Bronchial epithelial cell (primary cell): Measurements from ENCODE around the gene MTA3. TPM values are rescaled to one million over a fixed set of nuclear protein-coding genes. Genes with fewer than 3 reads are reported as not detected.

Experiments
- DNase-seq: peaks from one replicate; pipeline ENCODE4 v3.0.0-alpha.2; 2010; ENCODE audit warnings: low read depth
- FAIRE-seq: peaks from 2 replicates; lab custom pipeline; 2011; peaks lifted over from hg19 to GRCh38; lab: Jason Lieb, UNC
- H3K27me3 ChIP-seq: 2 replicates; pipeline ENCODE4 v1.5.1; 2011; ENCODE audit warnings: low read length; ENCODE audit not compliant: control insufficient read depth, insufficient read depth
- H3K36me3 ChIP-seq: 2 replicates; pipeline ENCODE4 v1.5.1; 2011; ENCODE audit warnings: low read length; ENCODE audit not compliant: control insufficient read depth, insufficient read depth
- H3K4me3 ChIP-seq: 2 replicates; pipeline ENCODE4 v1.5.1; 2011; ENCODE audit warnings: mild to moderate bottlenecking, low read depth, low read length, control low read depth
- total RNA-seq: library from RNA; depleted of rRNA; stranded (reverse); fragments of >200 nt; gene quantifications from 2 replicates; pipeline ENCODE4 v1.2.1, GENCODE V29; 2014
- TF ChIP-seq, protein P1 (sequence below): IDR thresholded peaks from 2 replicates; pipeline ENCODE4 v1.5.1; 2011; ENCODE audit warnings: mild to moderate bottlenecking, moderate library complexity, low read length, control low read depth, inconsistent platforms; ENCODE audit not compliant: insufficient read depth, severe bottlenecking

MTA3 gene
- total RNA-seq, 1 donor from 2014 or later: 18.2 TPM

DNA sequence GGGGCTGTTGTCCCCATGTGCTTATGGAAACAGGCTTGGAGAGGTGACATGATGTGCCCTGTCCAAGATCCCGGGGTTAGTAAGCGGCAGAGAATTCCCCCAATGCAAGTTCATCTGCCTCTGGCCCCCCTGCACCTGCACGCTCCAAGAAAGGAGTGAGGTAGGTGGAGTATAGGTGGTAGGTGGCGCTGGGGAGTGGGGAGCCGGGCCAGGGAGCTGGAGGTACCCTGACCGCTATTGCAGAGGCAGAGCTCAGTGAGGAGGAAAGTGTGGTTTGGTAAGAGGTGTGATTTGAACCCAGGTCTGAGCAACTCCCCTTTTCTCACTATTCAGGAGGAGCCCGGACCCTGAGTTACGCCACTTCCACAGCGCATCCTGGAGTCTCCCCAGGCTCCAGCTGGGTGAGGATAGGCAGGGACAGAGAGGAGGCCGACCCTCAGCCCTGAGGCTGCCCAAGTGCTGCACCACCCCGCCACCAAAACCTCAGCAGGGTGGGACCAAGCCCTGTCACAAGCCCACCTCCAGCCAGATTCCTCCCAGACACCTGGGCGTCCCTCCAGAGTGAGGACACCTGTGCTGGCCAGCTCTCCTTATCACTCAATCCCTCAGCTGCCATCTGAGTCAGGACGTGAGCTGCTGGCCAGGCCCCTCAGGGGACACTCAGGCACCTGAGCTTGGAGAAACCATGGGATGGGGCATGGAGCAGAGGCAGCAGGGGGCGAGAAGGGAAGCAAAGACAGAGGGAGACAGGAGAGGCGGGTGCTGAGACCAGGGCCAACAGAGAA is 218.3 kb downstream of the MTA3 start:
- FAIRE-seq: no peak

DNA sequence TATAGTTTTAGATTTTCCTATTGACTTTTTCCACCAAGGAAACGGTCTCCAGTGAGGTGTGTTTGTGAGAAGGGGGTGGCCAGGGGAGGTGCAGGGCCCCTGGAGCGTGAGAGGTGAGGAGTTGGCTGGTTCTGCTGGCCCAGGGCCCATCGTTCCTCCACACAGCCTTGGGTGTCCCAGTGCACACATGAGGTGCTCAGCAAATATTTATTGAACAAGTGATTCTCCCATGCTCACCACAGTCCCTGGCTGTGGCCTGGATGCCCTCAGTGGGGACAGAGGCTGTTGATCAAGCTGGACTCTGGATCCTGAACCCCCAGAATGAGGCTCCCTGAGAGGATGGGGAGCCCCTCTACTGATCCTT is 219.0 kb downstream of the MTA3 start:
- DNase-seq (no peak), FAIRE-seq (no peak)
- TF ChIP-seq, protein P1, sequence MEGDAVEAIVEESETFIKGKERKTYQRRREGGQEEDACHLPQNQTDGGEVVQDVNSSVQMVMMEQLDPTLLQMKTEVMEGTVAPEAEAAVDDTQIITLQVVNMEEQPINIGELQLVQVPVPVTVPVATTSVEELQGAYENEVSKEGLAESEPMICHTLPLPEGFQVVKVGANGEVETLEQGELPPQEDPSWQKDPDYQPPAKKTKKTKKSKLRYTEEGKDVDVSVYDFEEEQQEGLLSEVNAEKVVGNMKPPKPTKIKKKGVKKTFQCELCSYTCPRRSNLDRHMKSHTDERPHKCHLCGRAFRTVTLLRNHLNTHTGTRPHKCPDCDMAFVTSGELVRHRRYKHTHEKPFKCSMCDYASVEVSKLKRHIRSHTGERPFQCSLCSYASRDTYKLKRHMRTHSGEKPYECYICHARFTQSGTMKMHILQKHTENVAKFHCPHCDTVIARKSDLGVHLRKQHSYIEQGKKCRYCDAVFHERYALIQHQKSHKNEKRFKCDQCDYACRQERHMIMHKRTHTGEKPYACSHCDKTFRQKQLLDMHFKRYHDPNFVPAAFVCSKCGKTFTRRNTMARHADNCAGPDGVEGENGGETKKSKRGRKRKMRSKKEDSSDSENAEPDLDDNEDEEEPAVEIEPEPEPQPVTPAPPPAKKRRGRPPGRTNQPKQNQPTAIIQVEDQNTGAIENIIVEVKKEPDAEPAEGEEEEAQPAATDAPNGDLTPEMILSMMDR: no peak
- no peaks in the 10 kb centered on the region for H3K27me3 ChIP-seq
- H3K4me3 ChIP-seq: no peak overlapping the region
- no peaks in the 10 kb centered on the region for H3K36me3 ChIP-seq

More for the DNA sequence above, 218.3 kb downstream of the MTA3 start:
- TF ChIP-seq, protein P1: no peak
- no peaks in the 10 kb centered on the region for H3K36me3 ChIP-seq
- H3K27me3 ChIP-seq: no peaks in the 10 kb centered on the region
- no peak for DNase-seq
- H3K4me3 ChIP-seq: no peak overlapping the region

DNA sequence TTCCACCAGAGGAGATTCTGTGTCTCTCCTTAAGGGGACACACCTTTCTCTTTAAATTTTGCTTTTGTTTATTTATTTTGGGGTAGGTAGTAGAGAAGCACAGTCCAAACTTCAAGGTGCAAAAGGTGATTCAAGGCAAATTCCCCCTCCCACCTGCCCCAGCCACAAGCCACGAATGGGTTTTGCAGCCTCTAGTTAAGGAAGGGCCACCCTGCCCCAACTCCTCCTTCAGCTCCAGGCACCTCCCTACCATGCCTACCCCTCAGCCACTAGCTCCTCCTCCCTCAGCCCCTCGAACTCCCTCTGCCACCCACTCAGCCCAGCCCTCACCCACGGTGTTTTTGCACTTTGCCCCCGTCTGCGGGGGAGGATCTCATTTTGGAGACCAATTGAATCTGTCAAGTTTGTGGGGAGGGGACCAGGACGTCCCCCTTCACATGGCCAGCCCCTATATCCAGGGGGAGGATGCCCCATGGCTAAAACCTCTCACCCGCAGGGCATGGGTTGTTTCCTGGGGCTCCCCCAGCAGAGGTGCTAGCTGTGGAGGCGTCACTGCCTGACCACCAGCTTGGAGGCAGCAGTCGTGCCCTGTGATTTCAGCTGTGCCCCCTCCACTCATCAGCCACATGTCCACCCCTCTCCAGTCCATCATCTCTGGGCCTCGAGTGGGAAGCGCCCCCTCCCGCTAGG is 219.5 kb downstream of the MTA3 start:
- FAIRE-seq (no peak), DNase-seq (no peak)
- Histone ChIP-seq H3K27me3 (no peaks in the 10 kb centered on the region), H3K4me3 (no peak overlapping the region), H3K36me3 (no peaks in the 10 kb centered on the region)
- TF ChIP-seq, protein P1: no peak

GRCh38 chr2:42788478-42788793 is 220.0 kb downstream of the MTA3 start:
- Histone ChIP-seq H3K27me3 (no peaks in the 10 kb centered on the region), H3K36me3 (no peaks in the 10 kb centered on the region), H3K4me3 (no peak overlapping the region)
- DNase-seq: no peak
- FAIRE-seq: no peak
- TF ChIP-seq, protein P1: no peak

- no peak for DNase-seq
- Histone ChIP-seq H3K27me3 (no peaks in the 10 kb centered on the region), H3K4me3 (no peak overlapping the region), H3K36me3 (no peaks in the 10 kb centered on the region)
- TF ChIP-seq, protein P1: no peak
- FAIRE-seq: no peak
Observed at GRCh38 chr2:42788882-42789281, 220.4 kb downstream of the MTA3 start.

GRCh38 chr2:42789751-42790150 is 221.3 kb downstream of the MTA3 start:
- DNase-seq (no peak), FAIRE-seq (no peak)
- Histone ChIP-seq H3K4me3 (no peak overlapping the region), H3K27me3 (no peaks in the 10 kb centered on the region), H3K36me3 (no peaks in the 10 kb centered on the region)
- TF ChIP-seq, protein P1: no peak
